ENCODE measurements around the gene SKP1. TPM values are rescaled to one million over a fixed set of nuclear protein-coding genes. Genes with fewer than 3 reads are reported as not detected.

SKP1 gene
- total RNA-seq, 4 donors from 2014 or later: 143 to 261 (median 196) TPM

DNA sequence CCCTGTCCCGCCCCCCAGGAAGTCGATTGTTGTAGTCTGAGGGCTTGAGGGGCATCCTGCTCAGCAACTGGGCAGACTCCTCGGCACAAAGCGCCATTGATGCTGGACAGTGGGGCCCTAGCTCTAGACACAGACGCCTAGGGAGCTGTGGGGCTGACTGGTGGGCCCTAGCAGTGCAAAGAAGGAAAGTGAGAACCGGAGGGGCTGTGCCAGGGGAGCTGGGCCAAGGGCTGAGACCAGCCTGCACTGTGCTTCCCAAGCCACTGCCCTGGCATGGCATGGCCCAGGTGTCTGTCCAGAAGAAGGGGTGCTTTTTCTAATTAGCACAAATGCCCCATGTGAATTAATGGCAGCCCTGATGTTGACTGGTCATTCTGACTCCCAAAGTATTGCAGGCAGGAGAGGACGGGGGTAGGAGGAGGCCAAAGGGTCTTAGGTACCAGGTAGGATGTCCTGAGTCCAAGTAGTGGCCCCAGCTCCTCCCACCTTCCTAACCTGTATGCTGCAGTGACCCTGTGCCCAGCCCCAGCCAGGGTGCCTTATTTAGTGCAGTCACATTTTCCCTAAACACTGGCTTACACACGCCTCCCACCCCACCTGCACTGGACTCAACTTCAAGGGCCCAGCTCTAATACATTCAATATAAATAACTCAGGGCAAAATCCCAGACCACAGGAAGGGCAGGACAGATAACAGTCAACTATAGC lies 46.4 kb downstream of the SKP1 start:
- WGBS: 77% methylated on average over 7 of the region's 8 CpGs
- Histone ChIP-seq H3K27ac (no peak overlapping the region), H3K4me1 (peaks cover 38% of the 10 kb centered on the region), H3K27me3 (no peaks in the 10 kb centered on the region), H3K9me3 (no peaks in the 10 kb centered on the region), H3K36me3 (peaks cover 40% of the 10 kb centered on the region), H3K4me3 (no peak overlapping the region)
- no peak for TF ChIP-seq POLR2AphosphoS5 (IDR thresholded peaks at IDR 0.05)
- no peak for TF ChIP-seq EP300 (IDR thresholded peaks at IDR 0.05)
- TF ChIP-seq, protein P1, sequence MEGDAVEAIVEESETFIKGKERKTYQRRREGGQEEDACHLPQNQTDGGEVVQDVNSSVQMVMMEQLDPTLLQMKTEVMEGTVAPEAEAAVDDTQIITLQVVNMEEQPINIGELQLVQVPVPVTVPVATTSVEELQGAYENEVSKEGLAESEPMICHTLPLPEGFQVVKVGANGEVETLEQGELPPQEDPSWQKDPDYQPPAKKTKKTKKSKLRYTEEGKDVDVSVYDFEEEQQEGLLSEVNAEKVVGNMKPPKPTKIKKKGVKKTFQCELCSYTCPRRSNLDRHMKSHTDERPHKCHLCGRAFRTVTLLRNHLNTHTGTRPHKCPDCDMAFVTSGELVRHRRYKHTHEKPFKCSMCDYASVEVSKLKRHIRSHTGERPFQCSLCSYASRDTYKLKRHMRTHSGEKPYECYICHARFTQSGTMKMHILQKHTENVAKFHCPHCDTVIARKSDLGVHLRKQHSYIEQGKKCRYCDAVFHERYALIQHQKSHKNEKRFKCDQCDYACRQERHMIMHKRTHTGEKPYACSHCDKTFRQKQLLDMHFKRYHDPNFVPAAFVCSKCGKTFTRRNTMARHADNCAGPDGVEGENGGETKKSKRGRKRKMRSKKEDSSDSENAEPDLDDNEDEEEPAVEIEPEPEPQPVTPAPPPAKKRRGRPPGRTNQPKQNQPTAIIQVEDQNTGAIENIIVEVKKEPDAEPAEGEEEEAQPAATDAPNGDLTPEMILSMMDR (IDR thresholded peaks at IDR 0.05): no peak
- TF ChIP-seq POLR2A (IDR thresholded peaks at IDR 0.05): no peak
- DNase-seq (ENCODE audit: low spot score in 2 of 2): no peak

- WGBS: 73% methylated on average over 11 of the region's 25 CpGs
Measured at GRCh38 chr5:134129411-134130238, 47.1 kb downstream of the SKP1 start.

GRCh38 chr5:134128648-134128995 lies 48.1 kb downstream of the SKP1 start:
- H3K4me1 ChIP-seq: peaks cover 49% of the 10 kb centered on the region
- 55% methylated on average over 5 of the region's 5 CpGs for WGBS
- no peak overlapping the region for H3K4me3 ChIP-seq
- TF ChIP-seq EP300 (IDR thresholded peaks at IDR 0.05) (no peak), POLR2AphosphoS5 (IDR thresholded peaks at IDR 0.05) (no peak), POLR2A (IDR thresholded peaks at IDR 0.05) (no peak)
- TF ChIP-seq, protein P1 (IDR thresholded peaks at IDR 0.05): no peak
- H3K36me3 ChIP-seq: peaks cover 23% of the 10 kb centered on the region
- H3K9me3 ChIP-seq: no peaks in the 10 kb centered on the region
- no peak for DNase-seq (ENCODE audit: low spot score in 2 of 2)
- no peaks in the 10 kb centered on the region for H3K27me3 ChIP-seq
- H3K27ac ChIP-seq: no peak overlapping the region

More at GRCh38 chr5:134129411-134130238, 47.1 kb downstream of the SKP1 start:
- Histone ChIP-seq H3K4me1 (peaks cover 45% of the 10 kb centered on the region), H3K9me3 (no peaks in the 10 kb centered on the region), H3K27ac (no peak overlapping the region), H3K27me3 (no peaks in the 10 kb centered on the region), H3K36me3 (peaks cover 33% of the 10 kb centered on the region), H3K4me3 (no peak overlapping the region)
- no peak for TF ChIP-seq POLR2A (IDR thresholded peaks at IDR 0.05)
- DNase-seq (ENCODE audit: low spot score in 2 of 2): no peak

- H3K36me3 ChIP-seq: peaks cover 22% of the 10 kb centered on the region
- no peaks in the 10 kb centered on the region for H3K27me3 ChIP-seq
- peaks cover 49% of the 10 kb centered on the region for H3K4me1 ChIP-seq
- TF ChIP-seq EP300 (IDR thresholded peaks at IDR 0.05) (no peak), POLR2AphosphoS5 (IDR thresholded peaks at IDR 0.05) (no peak), POLR2A (IDR thresholded peaks at IDR 0.05) (no peak)
- TF ChIP-seq, protein P1 (IDR thresholded peaks at IDR 0.05): no peak
- no peak overlapping the region for H3K4me3 ChIP-seq
- DNase-seq (ENCODE audit: low spot score in 2 of 2): no peak
- no peaks in the 10 kb centered on the region for H3K9me3 ChIP-seq
- H3K27ac ChIP-seq: no peak overlapping the region
- 61% methylated on average over 12 of the region's 18 CpGs for WGBS
Measured at GRCh38 chr5:134127988-134128647, 48.6 kb downstream of the SKP1 start.

GRCh38 chr5:134127376-134127861 lies 49.3 kb downstream of the SKP1 start:
- H3K4me1 ChIP-seq: peaks cover 49% of the 10 kb centered on the region
- TF ChIP-seq POLR2AphosphoS5 (IDR thresholded peaks at IDR 0.05) (no peak), EP300 (IDR thresholded peaks at IDR 0.05) (no peak), POLR2A (IDR thresholded peaks at IDR 0.05) (no peak)
- TF ChIP-seq, protein P1 (IDR thresholded peaks at IDR 0.05): no peak
- no peak for DNase-seq (ENCODE audit: low spot score in 2 of 2)
- WGBS: 65% methylated on average over 15 of the region's 15 CpGs
- H3K4me3 ChIP-seq: no peak overlapping the region
- H3K36me3 ChIP-seq: peaks cover 22% of the 10 kb centered on the region
- no peaks in the 10 kb centered on the region for H3K27me3 ChIP-seq
- H3K9me3 ChIP-seq: no peaks in the 10 kb centered on the region
- no peak overlapping the region for H3K27ac ChIP-seq
